ENCODE measurements around the gene TNF.

TNF gene

DNA sequence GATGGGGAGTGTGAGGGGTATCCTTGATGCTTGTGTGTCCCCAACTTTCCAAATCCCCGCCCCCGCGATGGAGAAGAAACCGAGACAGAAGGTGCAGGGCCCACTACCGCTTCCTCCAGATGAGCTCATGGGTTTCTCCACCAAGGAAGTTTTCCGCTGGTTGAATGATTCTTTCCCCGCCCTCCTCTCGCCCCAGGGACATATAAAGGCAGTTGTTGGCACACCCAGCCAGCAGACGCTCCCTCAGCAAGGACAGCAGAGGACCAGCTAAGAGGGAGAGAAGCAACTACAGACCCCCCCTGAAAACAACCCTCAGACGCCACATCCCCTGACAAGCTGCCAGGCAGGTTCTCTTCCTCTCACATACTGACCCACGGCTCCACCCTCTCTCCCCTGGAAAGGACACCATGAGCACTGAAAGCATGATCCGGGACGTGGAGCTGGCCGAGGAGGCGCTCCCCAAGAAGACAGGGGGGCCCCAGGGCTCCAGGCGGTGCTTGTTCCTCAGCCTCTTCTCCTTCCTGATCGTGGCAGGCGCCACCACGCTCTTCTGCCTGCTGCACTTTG is at the start of gene TNF:
Gene TNF (plus strand): TSS at position 231 of the 567 bp plus-strand sequence. CDS start 177 bp downstream, at position 408.
- DNase-seq = peak; percentile 97 to 99

DNA sequence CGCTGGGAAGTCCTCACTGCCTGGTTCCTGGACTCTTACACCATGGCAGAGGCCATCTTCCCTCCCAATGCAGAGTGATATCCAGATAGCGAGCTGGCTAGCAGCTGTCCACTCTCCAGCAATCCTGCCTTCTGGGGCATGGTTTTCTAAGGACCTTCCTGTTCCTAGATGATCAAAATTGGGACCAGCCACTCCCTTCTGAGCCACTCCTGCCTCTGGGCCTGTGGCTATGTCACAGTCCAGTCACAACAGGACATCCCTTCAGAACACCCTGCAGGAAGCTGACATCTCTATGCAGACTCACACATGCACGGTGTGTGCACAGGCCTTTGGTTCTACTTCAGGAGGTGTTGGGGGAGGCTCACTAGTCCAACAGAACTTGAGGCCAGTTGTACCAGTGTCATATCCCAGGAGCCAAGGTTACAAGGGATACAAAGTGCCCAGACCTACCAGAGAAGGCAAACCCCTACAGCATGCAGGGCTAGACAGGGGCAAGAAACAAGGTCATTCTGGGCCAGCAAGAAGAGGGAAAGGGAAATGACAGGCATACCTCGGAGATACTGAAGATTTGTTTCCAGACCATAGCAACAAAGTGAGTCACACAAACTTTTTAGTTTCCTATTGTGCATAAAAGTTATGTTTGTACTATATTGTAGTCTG is 49.3 kb upstream of the TNF start:
- DNase-seq = no peak

DNA sequence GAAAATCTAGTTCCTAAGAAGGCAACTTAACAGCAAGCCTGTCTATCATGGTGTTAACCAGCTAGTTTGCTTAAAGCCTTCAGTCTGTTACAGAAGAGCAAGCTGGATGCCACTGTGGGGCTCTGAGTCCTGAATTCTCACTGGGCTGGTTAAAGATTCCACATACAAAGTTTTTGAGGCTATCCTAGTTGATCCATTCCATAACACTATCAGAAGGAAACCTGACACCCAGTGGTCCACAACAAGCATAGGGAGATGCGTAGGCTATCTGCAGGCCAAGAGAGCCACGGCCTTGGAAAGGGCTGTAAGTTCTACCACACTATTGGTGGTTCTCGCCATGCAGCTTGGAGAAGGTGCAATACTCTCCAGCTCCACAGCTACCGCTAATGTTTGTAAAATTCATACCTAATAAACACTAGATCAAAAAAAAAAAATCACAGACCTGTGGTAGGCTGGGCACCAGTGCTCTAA is 47.0 kb upstream of the TNF start:
- no peak for DNase-seq

DNA sequence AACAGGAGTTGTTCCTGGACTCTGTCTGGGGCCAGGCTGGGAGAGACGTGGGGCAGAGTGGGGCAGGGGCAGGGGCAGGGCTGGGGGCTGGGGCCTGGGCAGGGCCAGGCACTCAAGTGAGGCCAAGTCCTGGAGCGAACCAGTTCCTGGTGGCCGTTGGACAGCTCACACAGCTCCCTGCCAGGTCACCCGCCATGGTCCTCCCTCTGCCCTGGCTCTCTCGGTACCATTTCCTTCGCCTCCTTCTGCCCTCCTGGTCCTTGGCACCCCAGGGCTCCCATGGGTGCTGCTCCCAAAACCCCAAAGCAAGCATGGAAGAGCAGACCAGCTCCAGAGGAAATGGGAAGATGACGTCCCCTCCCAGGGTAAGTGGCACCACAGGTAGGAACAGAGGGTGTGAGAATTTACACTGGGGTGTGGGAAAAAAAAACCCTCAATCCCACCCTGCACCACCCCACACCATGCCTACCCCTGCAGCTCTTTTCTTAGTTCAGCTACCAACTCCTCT is 46.5 kb upstream of the TNF start, which contains the start of gene MCCD1:
Gene MCCD1 (plus strand): TSS at position 142 of the 508 bp plus-strand sequence. CDS start 53 bp downstream, at position 195.
- DNase-seq = no peak

DNA sequence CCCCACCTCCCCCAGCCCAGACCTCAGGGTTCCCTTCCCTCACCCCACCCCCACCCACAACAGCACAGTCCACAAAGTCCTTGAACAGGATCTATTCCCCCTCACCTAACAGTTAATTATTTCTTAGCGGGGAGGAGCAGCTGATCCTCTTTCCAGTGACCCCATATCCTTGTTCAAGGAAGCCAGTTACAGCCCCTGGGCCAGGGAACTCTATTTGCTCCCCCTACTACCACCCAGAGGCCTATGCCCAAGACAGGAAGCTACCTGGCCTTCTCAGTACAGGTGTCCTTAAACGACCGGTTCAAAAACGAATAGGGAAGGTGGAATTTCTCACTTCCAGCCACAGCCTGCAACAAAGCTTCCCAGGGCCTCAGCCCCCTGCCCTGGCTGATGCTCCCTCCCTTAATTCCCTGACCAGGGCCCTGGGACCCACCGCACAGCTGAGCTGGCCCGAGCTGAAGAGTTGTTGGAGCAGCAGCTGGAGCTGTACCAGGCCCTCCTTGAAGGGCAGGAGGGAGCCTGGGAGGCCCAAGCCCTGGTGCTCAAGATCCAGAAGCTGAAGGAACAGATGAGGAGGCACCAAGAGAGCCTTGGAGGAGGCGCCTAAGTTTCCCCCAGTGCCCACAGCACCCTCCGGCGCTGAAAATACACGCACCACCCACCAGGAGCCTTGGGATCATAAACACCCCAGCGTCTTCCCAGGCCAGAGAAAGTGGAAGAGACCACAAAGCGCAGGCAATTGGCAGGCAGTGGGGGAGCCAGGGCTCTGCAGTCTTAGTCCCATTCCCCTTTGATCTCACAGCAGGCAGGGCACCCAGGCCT is 45.8 kb upstream of the TNF start:
- DNase-seq = no peak

DNA sequence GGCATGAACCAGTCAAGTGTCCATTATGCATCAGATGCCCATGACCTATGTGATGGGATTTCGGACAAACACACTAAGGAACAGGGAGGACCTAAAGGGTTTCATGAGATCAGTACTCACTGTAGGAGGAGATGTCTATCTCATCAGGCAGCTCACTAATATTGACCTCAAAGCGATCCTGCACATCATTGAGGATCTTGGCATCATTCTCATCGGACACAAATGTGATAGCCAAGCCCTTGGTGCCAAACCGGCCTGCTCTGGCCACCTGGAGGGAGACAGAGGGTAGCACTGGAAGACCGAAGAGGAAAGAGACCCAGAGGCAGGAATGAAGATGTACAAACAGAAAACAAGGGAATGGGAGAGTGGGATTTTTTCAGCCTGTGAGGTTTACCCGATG is 44.7 kb upstream of the TNF start:
- DNase-seq = no peak

DNA sequence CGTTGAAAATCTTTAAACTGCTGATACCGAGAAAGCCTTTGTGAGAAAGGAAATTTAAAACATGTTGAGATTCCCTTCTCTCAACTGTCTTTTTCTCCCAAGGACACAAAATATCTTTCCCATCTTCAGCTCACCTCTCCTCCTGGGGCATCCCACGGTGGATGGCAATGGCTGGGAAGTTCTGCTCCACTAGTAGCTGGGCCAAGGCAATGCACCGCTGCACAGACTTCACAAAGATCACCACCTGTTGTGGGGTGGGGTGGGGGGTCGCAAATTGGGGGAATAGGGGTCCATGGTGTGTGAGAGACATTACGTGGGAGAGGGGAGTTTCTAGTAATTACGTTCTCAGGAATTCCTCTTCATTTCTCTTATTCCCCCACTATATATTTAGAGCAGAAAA is 44.2 kb upstream of the TNF start:
- no peak for DNase-seq

DNA sequence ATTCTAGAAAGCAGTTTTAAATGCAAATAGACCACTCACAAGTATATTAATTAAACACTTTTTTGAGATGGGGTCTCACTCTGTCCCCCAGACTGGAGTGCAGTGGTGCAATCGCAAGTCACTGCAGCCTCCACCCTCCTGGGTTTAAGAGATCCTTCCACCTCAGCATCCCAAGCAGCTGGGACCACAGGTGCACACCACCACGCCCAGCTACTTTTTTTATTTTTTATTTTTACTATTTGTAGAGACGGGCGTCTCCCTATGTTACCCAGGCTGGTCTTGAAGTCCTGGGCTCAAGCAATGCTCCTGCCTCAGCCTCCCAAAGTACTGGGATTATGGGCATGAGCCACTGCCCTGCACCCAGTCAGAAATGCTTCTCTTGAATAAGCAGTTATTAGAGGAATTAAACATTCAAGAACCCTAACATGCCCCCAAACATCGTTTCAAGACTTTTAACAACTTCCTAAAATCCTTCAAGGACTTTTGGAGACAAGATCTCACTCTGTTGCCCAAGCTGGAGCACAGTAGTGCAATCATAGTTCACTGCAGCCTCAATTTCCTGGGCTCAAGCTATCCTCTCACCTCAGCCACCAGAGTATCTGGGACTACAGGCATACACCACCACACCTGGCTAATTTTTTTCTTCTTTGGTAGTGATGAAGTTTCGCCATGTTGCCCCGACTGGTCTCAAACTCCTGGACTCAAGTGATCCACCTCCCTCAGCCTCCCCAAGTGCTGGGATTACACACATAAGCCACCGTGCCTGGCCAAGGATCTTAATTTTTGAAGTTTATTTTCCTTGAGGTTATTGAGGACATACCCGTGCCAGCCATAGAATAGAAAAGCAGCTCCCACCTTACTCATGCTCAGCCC is 43.4 kb upstream of the TNF start:
- DNase-seq = no peak

DNA sequence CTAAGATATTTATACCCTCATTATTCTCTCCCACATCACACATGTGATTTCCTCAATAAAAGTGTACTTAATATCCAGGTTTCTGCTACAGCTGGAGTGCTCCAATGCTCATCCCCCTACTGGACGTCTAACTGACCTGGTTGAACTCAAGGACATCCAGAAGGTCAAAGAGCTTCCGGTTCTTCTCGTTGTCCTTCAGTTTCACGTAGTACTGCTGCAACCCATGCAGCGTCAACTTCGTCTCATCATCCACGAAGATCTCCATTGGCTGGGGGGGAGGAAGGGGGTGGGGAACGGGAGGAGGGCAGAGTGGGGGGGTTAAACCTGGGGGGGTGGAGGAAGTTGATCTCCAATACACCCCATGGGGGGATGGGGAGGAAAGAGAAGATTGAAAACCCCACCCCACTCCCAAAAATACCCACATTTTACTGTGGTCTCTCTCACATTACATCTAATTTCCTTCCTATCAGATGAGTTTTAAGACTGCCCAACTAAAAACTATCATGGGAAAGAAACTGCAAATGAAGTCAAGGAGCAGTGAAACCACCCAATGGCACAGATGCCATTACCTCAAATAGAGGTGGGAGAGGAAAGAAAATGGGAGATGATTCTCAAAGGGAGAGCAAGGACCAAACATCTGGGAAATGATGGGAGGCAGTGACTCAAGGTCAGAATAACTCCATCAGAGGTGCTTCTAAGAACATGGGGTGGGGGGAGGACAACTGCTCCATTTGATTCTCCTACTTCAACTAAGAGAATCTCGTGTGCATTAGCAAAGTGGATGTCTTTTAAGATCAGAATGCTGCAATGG is 42.5 kb upstream of the TNF start:
- no peak for DNase-seq

DNA sequence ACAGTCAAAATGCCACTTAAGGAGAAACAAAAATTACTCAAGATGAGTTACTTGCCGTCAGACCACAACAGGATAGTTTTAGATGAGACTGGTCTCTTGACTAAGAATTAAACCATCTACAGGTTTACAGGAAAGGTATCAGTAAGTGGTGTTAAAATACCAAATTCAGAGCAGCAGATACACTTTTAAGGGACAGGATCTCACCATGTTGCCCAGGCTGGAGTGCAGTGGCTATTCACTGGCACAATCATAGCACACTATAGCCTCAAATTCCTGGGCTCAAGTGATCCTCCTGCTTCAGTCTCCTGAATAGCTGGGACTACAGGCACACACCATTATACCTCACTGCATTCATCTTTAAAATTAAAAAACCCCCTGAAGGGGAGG is 41.9 kb upstream of the TNF start:
- no peak for DNase-seq

DNA sequence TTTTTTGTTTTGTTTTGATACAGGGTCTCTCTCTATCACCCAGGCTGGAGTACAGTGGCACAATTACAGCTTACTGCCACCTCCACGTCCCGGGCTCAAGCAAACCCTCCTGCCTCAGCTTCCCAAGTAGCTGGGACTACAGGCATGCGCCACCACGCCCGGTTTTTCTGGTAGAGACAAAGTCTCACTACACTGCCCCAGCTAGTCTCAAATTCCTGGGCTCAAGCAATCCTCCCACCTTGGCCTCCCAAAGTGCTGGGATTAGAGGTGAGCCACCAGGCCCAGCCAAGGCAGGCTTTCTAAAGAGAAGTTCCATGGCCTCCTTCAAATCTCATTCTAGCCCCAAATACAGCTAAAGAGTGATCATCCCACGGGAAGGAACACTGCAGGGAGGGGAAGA is 41.4 kb upstream of the TNF start:
- DNase-seq = no peak

DNA sequence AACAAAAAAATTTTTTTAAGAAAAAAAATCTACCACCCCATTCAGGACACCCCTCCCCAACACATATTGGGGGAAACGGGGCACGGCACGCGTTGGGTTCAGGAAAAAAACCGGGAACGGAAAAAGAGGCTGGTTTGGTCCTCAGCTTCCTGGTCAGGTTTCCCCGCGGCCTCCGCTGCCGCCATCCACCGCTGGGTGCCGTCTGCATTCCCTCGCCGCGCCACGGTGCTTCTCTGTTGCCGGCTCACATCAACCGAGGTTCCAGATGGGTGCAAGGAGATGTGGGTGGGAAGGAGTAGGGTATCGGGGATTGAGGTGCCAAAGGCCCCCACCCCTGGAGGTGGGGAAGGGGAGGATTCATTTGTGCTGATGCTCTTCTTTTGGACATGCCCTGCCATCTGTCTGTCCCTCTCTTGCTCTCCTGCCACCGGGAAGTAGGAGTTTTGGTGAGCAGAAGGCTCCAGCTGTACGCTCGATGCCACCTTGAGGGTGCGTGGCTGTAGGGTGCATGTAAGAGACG is 40.8 kb upstream of the TNF start:
- no peak for DNase-seq

DNA sequence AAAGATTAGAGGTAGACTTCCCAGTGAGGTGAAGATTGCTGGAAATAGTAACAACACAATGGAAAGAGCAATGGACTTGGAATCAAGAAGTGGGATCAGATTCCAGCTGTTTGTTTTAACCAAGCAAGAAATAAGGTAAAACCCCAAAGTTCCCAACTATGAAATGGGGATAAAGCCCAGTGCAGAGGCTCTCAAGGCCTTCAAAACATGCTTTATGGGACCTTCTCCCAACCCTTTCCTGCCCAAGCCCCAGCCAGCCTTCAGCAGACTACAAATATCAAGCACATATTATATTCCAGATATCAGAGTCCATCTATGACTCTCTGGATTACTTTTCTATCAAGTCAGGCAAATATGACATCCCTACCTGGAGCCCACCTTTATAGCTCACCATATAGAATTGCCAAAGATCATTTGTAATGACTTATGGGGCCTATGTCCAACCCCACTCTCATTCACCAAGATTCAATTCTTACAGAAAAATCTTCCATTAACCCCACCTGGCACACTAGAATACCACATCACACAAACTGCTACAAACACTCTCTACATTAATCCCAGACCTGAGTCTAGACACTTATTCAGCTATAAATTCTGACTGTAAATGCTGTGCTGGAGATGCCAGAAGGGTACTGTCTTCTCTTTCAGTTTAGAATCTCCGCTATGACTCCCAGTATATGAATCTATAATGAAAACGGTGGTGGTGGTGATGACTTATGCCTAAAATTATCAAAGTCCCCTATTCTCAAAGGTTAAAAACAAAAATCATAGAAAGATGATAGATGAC is 39.6 kb upstream of the TNF start:
- DNase-seq = no peak

DNA sequence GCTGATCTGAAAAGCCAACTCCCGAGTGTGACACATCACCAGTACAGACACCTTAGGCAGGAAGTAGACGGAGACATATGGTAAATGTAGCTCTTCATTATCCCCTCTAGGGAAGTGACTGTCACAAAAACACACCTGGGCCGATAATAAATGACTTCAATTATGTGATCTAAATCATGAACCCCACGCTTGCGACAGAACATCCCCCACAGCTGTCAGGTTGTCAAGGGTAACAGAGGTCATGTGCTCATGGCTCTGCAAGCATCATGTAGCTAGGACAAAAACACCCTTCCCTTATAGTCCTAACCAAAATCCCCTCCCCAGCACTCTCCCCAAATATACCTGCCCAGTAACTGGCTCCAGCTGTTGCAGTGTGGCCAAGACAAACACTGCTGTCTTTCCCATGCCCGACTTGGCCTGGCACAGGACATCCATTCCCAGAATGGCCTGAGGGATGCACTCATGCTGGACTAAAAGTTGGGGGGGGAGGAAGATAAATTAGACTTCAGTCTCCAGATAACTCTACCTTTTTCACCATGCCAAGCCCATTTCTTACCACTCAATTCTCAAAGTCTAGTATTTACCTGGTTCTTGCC is 36.5 kb upstream of the TNF start:
- DNase-seq = no peak

DNA sequence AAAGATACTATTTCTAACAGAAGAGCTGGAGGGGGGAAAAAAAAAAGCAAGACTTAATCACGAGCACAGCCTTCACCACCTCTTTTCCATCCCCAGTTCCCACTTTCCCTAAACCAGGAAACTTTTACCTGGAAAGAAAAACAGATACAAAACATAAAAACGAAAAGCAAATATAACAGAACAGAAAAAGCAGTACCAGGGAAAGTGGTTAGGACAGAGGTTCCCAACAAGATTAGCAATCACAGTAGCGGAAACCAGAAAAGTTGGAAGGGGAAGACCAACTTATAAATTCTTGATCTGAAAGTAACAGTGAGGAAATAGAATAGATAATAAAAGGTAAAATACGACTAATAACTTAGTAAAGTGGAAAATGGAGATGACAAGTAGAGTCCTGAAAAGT is 34.7 kb upstream of the TNF start:
- DNase-seq = no peak

DNA sequence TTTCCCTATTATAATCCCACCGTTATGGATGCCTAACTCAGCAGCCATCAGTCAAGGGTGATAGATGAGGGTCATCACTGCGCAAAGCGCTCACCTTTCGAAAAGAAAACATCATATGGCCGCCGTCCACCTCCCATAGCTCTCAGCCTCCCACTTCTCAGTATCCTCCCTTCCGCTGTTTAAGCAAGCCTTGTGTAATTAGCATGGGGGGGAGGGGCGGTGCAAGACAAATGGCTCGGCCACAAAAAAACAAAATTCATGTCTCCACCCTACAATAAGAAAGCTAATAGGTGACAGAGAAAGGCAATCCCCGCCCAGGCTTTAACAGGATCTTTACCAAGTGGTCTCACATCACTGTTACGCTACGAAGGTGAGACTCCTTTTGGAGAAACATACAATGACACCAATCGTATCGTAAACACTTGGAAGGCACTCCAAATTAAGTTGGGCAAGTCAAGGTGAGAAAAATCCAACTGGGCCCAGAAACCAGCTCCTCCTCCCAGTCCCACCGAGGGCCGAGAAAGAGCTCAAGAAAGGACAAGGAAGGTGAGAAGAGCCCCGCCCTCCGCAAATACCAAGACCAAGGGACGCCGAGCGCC is 34.2 kb upstream of the TNF start:
- peak in 1 of 2 donors; percentile 66 for DNase-seq

DNA sequence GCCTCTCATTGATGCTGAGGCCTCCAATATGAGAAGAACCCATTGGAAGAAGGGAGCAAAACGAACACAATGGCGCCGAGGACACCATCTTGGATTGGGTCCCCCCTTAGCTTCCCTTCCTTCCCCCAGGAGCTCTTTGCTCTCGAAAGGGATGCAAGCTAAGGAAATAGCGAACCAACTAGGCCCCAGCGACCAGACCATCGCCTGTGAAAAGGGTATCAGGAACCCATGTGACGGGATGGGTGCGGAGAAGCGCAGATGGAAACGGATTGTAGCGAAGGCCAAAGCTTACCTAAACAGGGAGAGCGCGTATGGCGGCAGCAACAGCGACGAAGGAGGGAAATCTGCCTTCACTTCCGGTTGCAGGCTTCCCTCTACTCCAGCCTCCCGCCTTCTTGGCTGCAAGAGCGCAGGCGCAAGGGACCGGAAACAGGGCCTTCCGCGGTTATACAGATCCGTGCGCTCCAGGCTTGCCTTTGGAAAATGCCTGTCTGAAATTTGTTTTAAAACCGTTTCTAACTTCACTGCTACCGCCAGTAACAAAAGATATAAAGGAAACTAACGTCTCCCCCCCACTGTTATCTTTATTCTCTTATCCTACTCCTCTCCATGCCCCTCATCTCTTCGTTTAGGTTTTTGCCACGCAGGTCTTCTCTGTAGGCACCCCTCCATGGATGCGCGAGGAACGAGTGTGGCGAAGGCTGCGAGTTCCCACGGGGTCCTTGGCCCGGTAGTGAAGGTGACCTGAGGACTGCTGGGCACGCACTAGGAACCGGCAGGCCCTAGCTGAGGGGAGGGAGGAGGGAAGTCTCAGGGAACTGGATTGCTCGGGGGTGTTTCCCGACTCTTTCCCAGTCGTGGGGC is 33.5 kb upstream of the TNF start, which contains the start of gene DDX39B:
Gene DDX39B (minus strand): TSS at position 346 of the 864 bp plus-strand sequence. CDS start 1,471 bp downstream, outside the sequence.
- DNase-seq = peak; percentile 95 to 96

DNA sequence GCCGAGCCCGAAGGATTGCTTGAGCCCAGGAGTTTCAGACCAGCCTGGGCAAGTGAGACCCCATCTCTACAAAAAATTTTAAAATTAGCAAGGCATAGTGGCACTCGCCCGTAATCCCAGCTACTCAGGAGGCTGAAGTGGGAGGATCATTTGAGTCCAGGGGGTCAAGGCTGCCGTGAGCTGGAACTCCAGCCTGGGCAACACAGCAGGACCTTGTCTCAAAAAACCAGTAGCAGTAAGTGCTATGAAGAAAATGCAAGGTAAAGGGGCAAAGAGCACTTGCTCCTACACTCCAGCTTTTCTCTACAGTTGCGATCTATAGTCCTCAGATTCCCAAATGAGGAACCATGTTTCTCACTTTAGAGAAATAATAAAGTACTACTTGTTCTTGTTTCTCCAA is 31.7 kb upstream of the TNF start:
- DNase-seq = no peak

DNA sequence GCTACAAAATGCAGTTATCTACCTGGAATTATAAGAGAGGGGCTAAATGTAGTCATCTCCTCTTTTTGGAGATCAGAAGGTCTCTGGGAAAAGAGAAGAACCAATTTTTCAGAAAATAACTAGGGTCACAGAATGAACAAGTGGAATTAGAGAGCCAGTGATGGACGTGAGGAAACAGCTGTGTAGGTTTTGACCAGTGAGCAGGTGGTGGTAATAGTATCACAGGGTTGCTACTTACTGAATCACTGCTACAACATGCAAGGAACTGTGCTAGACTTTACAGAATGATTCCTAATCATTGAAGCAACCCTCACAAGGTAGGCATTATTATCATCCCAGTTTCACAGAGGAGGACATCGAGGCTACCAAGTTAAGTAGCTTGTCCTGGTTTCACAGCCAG is 30.7 kb upstream of the TNF start:
- no peak for DNase-seq

All from inflammatory macrophage treated with lipopolysaccharide for 1 hour (primary cell).